Epithelial cell of esophagus (primary cell): ENCODE measurements around the gene MPHOSPH9.

Experiments
- DNase-seq: peaks from one replicate; pipeline ENCODE4 v3.0.0; 2010; ENCODE audit warnings: low read depth
- H3K4me3 ChIP-seq: 2 replicates; pipeline ENCODE4 v1.5.1; 2011; ENCODE audit warnings: mild to moderate bottlenecking, low read length, control low read depth
- CTCF ChIP-seq: IDR thresholded peaks from 2 replicates; pipeline ENCODE4 v1.5.1; 2011; ENCODE audit warnings: low read depth, mild to moderate bottlenecking, low read length, control low read depth, inconsistent platforms; ENCODE audit not compliant: insufficient read depth; ENCODE audit errors: missing control alignments

MPHOSPH9 gene

GRCh38 chr12:123142921-123143735, 89.8 kb downstream of the MPHOSPH9 start:
- no peak for TF ChIP-seq CTCF
- H3K4me3 ChIP-seq: no peak overlapping the region
- DNase-seq: no peak

GRCh38 chr12:123142518-123142840, 90.5 kb downstream of the MPHOSPH9 start:
- TF ChIP-seq CTCF: no peak
- H3K4me3 ChIP-seq: no peak overlapping the region
- no peak for DNase-seq

- no peak for TF ChIP-seq CTCF
- DNase-seq: peak; percentile 65
- no peak overlapping the region for H3K4me3 ChIP-seq
Measured at GRCh38 chr12:123141615-123142517, 91.1 kb downstream of the MPHOSPH9 start.

GRCh38 chr12:123140676-123141614, 92.0 kb downstream of the MPHOSPH9 start:
- no peak for DNase-seq
- no peak for TF ChIP-seq CTCF
- H3K4me3 ChIP-seq: no peak overlapping the region

GRCh38 chr12:123139926-123140675, 92.8 kb downstream of the MPHOSPH9 start:
- H3K4me3 ChIP-seq: no peak overlapping the region
- peak; percentile 52 for DNase-seq
- TF ChIP-seq CTCF: no peak

- no peak overlapping the region for H3K4me3 ChIP-seq
- DNase-seq: no peak
- TF ChIP-seq CTCF: no peak
Measured at GRCh38 chr12:123135688-123136087, 97.3 kb downstream of the MPHOSPH9 start.
